ENCODE data around the gene ZNF532. TPM values are rescaled to one million over a fixed set of nuclear protein-coding genes. Genes with fewer than 3 reads are reported as not detected.

The ZNF532 gene
- total RNA-seq, 2 donors from 2014 or later: 5.6 to 14.8 TPM

DNA sequence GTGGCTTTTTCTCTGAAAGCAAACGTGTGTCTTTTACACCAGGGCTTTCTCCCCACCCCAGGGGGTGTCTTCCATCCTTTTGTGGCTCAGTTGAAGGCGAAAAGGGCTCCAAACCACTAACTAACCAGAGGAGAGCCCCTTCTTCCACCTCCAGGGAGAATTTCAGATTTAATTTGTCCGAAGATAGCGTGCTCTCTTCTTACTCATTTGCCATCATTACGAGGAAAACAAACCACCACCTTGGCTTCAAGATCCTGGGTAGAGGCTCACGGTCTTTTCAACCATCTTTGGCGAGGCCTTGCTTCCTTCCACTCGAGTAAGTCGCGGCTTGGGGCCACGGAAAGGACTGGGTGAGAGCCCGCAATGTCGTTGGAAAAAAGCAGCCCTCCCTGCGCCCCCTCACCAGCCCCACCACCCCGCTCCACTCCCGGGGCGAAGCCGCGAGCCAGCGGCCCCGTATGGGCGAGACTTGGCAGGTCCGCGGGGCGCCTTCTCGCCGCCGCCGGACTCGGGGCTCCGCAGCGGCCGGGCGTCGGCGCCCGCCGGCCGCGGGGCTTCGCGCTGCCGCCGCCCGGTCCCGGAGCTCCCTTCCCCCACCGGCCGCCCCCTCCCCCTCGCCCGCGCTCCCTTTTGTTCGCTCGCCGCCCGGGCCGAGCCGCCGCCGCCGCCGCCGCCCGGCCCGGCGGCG lies 1.7 kb upstream of the ZNF532 start:
- peak; percentile 39 for DNase-seq
- peak overlapping the region; percentile 19 to 51 for H3K9ac ChIP-seq (ENCODE audit: low read depth in 2 of 2, low read length in 2 of 2)
- H3K27me3 ChIP-seq: no peaks in the 10 kb centered on the region
- TF ChIP-seq, protein P1, sequence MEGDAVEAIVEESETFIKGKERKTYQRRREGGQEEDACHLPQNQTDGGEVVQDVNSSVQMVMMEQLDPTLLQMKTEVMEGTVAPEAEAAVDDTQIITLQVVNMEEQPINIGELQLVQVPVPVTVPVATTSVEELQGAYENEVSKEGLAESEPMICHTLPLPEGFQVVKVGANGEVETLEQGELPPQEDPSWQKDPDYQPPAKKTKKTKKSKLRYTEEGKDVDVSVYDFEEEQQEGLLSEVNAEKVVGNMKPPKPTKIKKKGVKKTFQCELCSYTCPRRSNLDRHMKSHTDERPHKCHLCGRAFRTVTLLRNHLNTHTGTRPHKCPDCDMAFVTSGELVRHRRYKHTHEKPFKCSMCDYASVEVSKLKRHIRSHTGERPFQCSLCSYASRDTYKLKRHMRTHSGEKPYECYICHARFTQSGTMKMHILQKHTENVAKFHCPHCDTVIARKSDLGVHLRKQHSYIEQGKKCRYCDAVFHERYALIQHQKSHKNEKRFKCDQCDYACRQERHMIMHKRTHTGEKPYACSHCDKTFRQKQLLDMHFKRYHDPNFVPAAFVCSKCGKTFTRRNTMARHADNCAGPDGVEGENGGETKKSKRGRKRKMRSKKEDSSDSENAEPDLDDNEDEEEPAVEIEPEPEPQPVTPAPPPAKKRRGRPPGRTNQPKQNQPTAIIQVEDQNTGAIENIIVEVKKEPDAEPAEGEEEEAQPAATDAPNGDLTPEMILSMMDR (IDR thresholded peaks at IDR 0.05): no peak
- intact Hi-C loops (cut with DNase I): no loop called here
- no peaks in the 10 kb centered on the region for H3K9me3 ChIP-seq
- peak overlapping the region; percentile 25 for H3K4me3 ChIP-seq
- no peaks in the 10 kb centered on the region for H3K4me1 ChIP-seq
- H3K27ac ChIP-seq: peak overlapping the region; percentile 70
- no peaks in the 10 kb centered on the region for H3K36me3 ChIP-seq

DNA sequence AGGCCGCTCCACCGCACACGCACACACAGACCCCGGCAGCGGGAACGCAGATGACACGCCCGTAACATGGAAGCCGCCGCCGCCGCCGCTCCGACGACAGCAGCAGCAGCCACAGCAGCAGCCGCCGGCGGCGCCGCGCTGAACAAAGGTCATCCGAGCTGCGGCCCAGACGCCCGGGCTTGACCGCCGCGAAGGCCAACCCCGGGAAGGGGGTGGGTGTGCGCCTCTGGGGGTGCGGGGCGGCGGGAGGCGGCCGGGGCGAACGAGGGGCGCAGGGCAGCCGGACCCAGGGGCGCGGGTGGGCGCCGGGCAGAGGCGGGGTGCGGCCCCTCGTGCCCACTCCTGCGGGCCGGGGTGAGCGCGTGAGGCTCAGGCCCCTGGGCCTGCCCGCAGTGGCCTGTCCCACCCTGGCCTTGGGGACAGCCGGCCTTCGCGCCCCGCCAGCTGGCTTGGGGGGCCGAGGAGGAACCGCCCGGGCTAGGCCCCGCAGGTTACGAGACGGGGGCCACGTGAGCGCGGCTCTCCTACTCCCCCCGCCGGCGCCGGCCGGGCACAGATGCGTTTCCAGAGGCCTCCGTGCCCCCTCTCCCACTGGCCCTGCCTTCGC lies 1.0 kb upstream of the ZNF532 start:
- no peaks in the 10 kb centered on the region for H3K9me3 ChIP-seq
- H3K4me3 ChIP-seq: peak overlapping the region; percentile 23
- H3K4me1 ChIP-seq: no peaks in the 10 kb centered on the region
- peak; percentile 65 for DNase-seq
- peak overlapping the region in 1 of 2 donors; percentile 68 for H3K9ac ChIP-seq (ENCODE audit: low read depth in 2 of 2, low read length in 2 of 2)
- intact Hi-C loops (cut with DNase I): no loop called here
- TF ChIP-seq, protein P1 (IDR thresholded peaks at IDR 0.05): no peak
- H3K27ac ChIP-seq: peak overlapping the region; percentile 83
- no peaks in the 10 kb centered on the region for H3K36me3 ChIP-seq
- no peaks in the 10 kb centered on the region for H3K27me3 ChIP-seq

DNA sequence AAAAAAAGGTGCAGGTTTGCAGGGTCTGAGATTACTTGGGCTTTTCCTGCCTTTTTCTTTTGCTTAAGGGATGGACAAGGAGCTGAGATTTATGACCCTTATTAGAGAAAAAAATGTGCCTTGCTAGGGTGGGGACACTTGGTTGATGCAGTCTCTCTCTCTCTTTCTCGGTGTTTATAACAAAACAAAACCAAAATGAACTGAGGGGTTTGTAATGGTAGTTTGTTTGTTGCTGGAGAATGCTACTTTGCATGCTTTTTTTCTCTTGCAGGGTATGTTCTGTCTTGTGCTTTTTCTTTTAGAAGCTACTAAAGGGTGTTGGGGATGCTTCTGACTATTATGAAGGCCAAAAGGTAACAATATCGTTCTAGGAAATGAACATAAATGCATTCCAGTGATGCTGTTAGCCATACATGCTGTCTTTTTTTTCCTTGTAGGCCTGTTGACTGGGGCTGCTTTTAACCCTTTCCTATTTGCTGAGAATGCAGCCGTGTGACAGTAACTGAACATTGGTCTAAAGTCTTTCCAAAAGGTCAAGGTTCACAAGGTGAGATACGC lies 435 bp downstream of the ZNF532 start:
- no peak for DNase-seq
- no peaks in the 10 kb centered on the region for H3K36me3 ChIP-seq
- H3K4me3 ChIP-seq: no peak overlapping the region
- TF ChIP-seq, protein P1 (IDR thresholded peaks at IDR 0.05): no peak
- peak overlapping the region; percentile 83 for H3K27ac ChIP-seq
- H3K4me1 ChIP-seq: no peaks in the 10 kb centered on the region
- peak overlapping the region in 1 of 2 donors; percentile 28 for H3K9ac ChIP-seq (ENCODE audit: low read depth in 2 of 2, low read length in 2 of 2)
- H3K9me3 ChIP-seq: no peaks in the 10 kb centered on the region
- intact Hi-C loops (cut with DNase I): no loop called here
- no peaks in the 10 kb centered on the region for H3K27me3 ChIP-seq

DNA sequence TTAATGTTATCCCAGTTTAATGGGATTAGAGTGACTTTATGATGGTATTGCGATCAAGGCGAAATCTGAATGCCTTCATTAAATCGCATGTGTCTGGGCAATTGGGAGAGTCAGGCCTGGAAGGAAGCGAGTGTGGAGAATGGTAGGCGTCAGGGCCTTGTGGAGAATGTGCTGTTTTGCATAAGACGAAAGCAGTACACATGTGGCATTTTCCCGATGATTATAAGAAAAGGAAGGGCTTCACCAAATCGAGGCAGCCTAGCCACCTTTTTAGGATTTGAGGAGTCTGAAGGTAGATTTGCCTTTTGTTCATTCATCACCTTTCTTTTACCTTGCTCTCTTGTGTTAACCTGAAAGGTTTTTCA lies 1.0 kb downstream of the ZNF532 start:
- no peak overlapping the region for H3K9ac ChIP-seq (ENCODE audit: low read depth in 2 of 2, low read length in 2 of 2)
- H3K27ac ChIP-seq: peak overlapping the region; percentile 8
- TF ChIP-seq, protein P1 (IDR thresholded peaks at IDR 0.05): no peak
- no peaks in the 10 kb centered on the region for H3K27me3 ChIP-seq
- no peaks in the 10 kb centered on the region for H3K36me3 ChIP-seq
- H3K9me3 ChIP-seq: no peaks in the 10 kb centered on the region
- no peaks in the 10 kb centered on the region for H3K4me1 ChIP-seq
- DNase-seq: no peak
- no peak overlapping the region for H3K4me3 ChIP-seq
- intact Hi-C loops (cut with DNase I): no loop called here

DNA sequence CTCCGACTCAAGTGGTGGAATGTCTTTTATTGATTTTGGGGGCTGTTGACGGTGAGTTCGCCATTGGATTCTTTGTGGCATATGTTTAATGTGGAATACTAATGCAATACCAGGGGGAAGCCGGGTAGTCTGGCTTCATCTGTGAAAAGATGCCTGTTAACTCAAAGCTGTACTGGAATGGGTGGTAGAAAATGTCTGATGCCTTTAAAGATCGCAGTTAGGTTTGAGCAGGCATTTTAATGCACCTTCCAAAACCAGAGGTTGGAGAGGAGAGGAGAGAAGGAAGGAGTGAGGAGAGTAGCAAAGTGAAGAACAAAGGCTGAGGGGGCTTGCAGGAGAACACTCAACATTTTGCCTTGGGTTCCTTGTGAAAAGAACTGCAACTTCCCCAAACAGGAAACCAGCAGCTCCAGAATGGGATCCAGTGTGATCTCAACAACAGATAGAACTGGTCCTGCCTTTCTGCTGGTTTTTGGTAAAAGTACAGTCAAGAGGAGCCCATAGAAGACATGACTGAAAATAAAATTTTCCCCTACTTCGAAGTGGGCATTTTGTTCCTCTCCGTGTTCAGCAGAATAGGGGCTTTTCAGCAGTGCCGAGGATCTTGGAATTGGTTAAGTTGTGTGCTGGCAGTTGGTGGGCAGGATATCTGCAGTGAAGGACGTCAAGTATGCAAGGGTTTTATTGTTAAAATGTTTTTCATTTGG lies 1.5 kb downstream of the ZNF532 start:
- H3K9ac ChIP-seq (ENCODE audit: low read depth in 2 of 2, low read length in 2 of 2): no peak overlapping the region
- no peak overlapping the region for H3K4me3 ChIP-seq
- peaks cover under 1% of the 10 kb centered on the region for H3K4me1 ChIP-seq
- H3K27ac ChIP-seq: peak overlapping the region; percentile 8
- H3K27me3 ChIP-seq: no peaks in the 10 kb centered on the region
- no peak for DNase-seq
- intact Hi-C loops (cut with DNase I): no loop called here
- H3K36me3 ChIP-seq: no peaks in the 10 kb centered on the region
- no peaks in the 10 kb centered on the region for H3K9me3 ChIP-seq
- TF ChIP-seq, protein P1 (IDR thresholded peaks at IDR 0.05): no peak
